Vagina (tissue), 2 donors: ENCODE data around the gene ARHGAP20.

Experiments used
- CTCF ChIP-seq, 3 experiments: fragments of 450-650 bp in 2 of 3; fragments of 200-600 bp in 1 of 3; sonication (generic) in 1 of 3; IDR thresholded peaks; one replicate each; pipeline ENCODE4 v1.5.1; 2017 to 2019; ENCODE audit warnings: antibody characterized with exemption in 3 of 3, mild to moderate bottlenecking in 2 of 3, moderate library complexity in 2 of 3
- POLR2A ChIP-seq, 2 donors: fragments of 450-650 bp; IDR thresholded peaks; one replicate each; pipeline ENCODE4 v1.6.1; 2017; ENCODE audit warnings: antibody characterized with exemption in 2 of 2, mild to moderate bottlenecking in 2 of 2, moderate library complexity in 2 of 2
- POLR2AphosphoS5 ChIP-seq, 2 donors: sonication (generic); formaldehyde crosslinking; IDR thresholded peaks; one replicate each; pipeline ENCODE4 v1.9.0; 2017; ENCODE audit warnings: antibody characterized with exemption in 2 of 2, mild to moderate bottlenecking in 2 of 2, low read depth in 1 of 2; ENCODE audit not compliant: insufficient read depth in 1 of 2

GRCh38 chr11:110529043-110529442, 183.2 kb downstream of the ARHGAP20 start:
- TF ChIP-seq CTCF (IDR thresholded peaks at IDR 0.05), result no peak
- TF ChIP-seq POLR2AphosphoS5 (IDR thresholded peaks at IDR 0.05; ENCODE audit: insufficient read depth in 1 of 2, low read depth in 1 of 2), result no peak
- no peak for TF ChIP-seq POLR2A (IDR thresholded peaks at IDR 0.05)
